Suprapubic skin (tissue), 4 donors: ENCODE results near the gene SLC22A14. TPM values are rescaled to one million over a fixed set of nuclear protein-coding genes. Genes with fewer than 3 reads are reported as not detected.
"Not testable (repeated sequence)": the region's sequence is repeated elsewhere in the genome, so short reads cannot be mapped to it uniquely, and the experiment has no call there.

Source experiments
- DNase-seq, 2 donors: peaks; one replicate each; pipeline ENCODE4 v3.0.0-alpha.2; 2019; ENCODE audit warnings: low spot score in 2 of 2
- H3K27ac ChIP-seq: fragments of 200-600 bp; sonication (generic); one replicate; pipeline ENCODE4 v1.5.1; 2019
- H3K27me3 ChIP-seq: fragments of 200-600 bp; sonication (generic); one replicate; pipeline ENCODE4 v1.5.1; 2019
- H3K36me3 ChIP-seq: fragments of 200-600 bp; sonication (generic); one replicate; pipeline ENCODE4 v1.5.1; 2019
- H3K4me1 ChIP-seq: fragments of 200-600 bp; sonication (generic); one replicate; pipeline ENCODE4 v1.5.1; 2019
- H3K4me3 ChIP-seq: fragments of 200-600 bp; sonication (generic); one replicate; pipeline ENCODE4 v1.5.1; 2019; ENCODE audit warnings: mild to moderate bottlenecking
- H3K9me3 ChIP-seq: fragments of 200-600 bp; sonication (generic); one replicate; pipeline ENCODE4 v1.5.1; 2019
- CTCF ChIP-seq, 2 donors: fragments of 200-600 bp in 1 of 2; fragments of 450-650 bp in 1 of 2; sonication (generic) in 1 of 2; IDR thresholded peaks; one replicate each; pipeline ENCODE4 v1.5.1; 2016 to 2019; ENCODE audit warnings: antibody characterized with exemption in 2 of 2, mild to moderate bottlenecking in 1 of 2, moderate library complexity in 1 of 2
- EP300 ChIP-seq: sonication (generic); formaldehyde crosslinking; IDR thresholded peaks from one replicate; pipeline ENCODE4 v1.6.1; 2017; ENCODE audit warnings: antibody characterized with exemption
- POLR2A ChIP-seq, 2 donors: fragments of 450-650 bp; IDR thresholded peaks; one replicate each; pipeline ENCODE4 v1.6.1; 2017; ENCODE audit warnings: antibody characterized with exemption in 2 of 2, mild to moderate bottlenecking in 2 of 2, moderate library complexity in 2 of 2
- POLR2AphosphoS5 ChIP-seq, 3 donors: sonication (generic); formaldehyde crosslinking; IDR thresholded peaks; one replicate each; pipeline ENCODE4 v1.6.1; 2017; ENCODE audit warnings: antibody characterized with exemption in 3 of 3
- WGBS: methylation state at CpG from one replicate; pipeline ENCODE4 v1.1.5; 2018; 5-methylcytosine and 5-hydroxymethylcytosine counted together
- total RNA-seq, 4 donors: library from RNA; depleted of rRNA; stranded (reverse); fragments of >200 nt; gene quantifications; one replicate each; pipeline ENCODE4 v1.1.0, GENCODE V29; 2016

SLC22A14 gene
- total RNA-seq, 4 donors from 2014 or later: 0.64 TPM; not detected in 3

GRCh38 chr3:38317192-38317759 lies 35.2 kb downstream of the SLC22A14 start:
- no peak for DNase-seq
- WGBS: 86% methylated on average over 7 of the region's 7 CpGs
- Histone ChIP-seq H3K9me3 (no peaks in the 10 kb centered on the region), H3K27me3 (no peaks in the 10 kb centered on the region), H3K27ac (no peak overlapping the region), H3K36me3 (no peaks in the 10 kb centered on the region), H3K4me1 (no peaks in the 10 kb centered on the region), H3K4me3 (no peak overlapping the region)
- TF ChIP-seq CTCF (IDR thresholded peaks at IDR 0.05) (no peak), POLR2AphosphoS5 (IDR thresholded peaks at IDR 0.05) (no peak), EP300 (no peak), POLR2A (IDR thresholded peaks at IDR 0.05) (no peak)

- Histone ChIP-seq H3K27me3 (no peaks in the 10 kb centered on the region), H3K4me1 (no peaks in the 10 kb centered on the region), H3K9me3 (no peaks in the 10 kb centered on the region), H3K27ac (no peak overlapping the region), H3K4me3 (no peak overlapping the region), H3K36me3 (no peaks in the 10 kb centered on the region)
- TF ChIP-seq CTCF (IDR thresholded peaks at IDR 0.05) (no peak), EP300 (no peak), POLR2AphosphoS5 (IDR thresholded peaks at IDR 0.05) (no peak), POLR2A (IDR thresholded peaks at IDR 0.05) (no peak)
- DNase-seq: no peak
- WGBS: 93% methylated on average over 7 of the region's 8 CpGs
Observed at GRCh38 chr3:38318766-38319671, 36.9 kb downstream of the SLC22A14 start.

GRCh38 chr3:38320638-38321037 lies 38.5 kb downstream of the SLC22A14 start:
- not testable (repeated sequence) for H3K27me3 ChIP-seq, H3K9me3 ChIP-seq, H3K4me3 ChIP-seq, H3K36me3 ChIP-seq, H3K4me1 ChIP-seq, H3K27ac ChIP-seq, DNase-seq
- 89% methylated on average over 4 of the region's 4 CpGs for WGBS

GRCh38 chr3:38323060-38323459 lies 41.0 kb downstream of the SLC22A14 start:
- H3K27me3 ChIP-seq: peaks cover 2% of the 10 kb centered on the region
- TF ChIP-seq POLR2AphosphoS5 (IDR thresholded peaks at IDR 0.05) (no peak), EP300 (no peak), CTCF (IDR thresholded peaks at IDR 0.05) (no peak), POLR2A (IDR thresholded peaks at IDR 0.05) (no peak)
- H3K36me3 ChIP-seq: no peaks in the 10 kb centered on the region
- no peaks in the 10 kb centered on the region for H3K9me3 ChIP-seq
- 88% methylated on average over 1 of the region's 1 CpG for WGBS
- no peak overlapping the region for H3K27ac ChIP-seq
- H3K4me1 ChIP-seq: no peaks in the 10 kb centered on the region
- H3K4me3 ChIP-seq: no peak overlapping the region
- no peak for DNase-seq

- 88% methylated on average over 1 of the region's 2 CpGs for WGBS
- no peak overlapping the region for H3K27ac ChIP-seq
- H3K4me3 ChIP-seq: no peak overlapping the region
- H3K9me3 ChIP-seq: no peaks in the 10 kb centered on the region
- TF ChIP-seq EP300 (no peak), POLR2A (IDR thresholded peaks at IDR 0.05) (no peak), POLR2AphosphoS5 (IDR thresholded peaks at IDR 0.05) (no peak), CTCF (IDR thresholded peaks at IDR 0.05) (no peak)
- peaks cover 2% of the 10 kb centered on the region for H3K27me3 ChIP-seq
- DNase-seq: no peak
- H3K4me1 ChIP-seq: no peaks in the 10 kb centered on the region
- no peaks in the 10 kb centered on the region for H3K36me3 ChIP-seq
Observed at GRCh38 chr3:38325256-38325655, 43.2 kb downstream of the SLC22A14 start.
